GM23338 (cell line): ENCODE data around the gene TAC3. TPM values are rescaled to one million over a fixed set of nuclear protein-coding genes. Genes with fewer than 3 reads are reported as not detected.

Experiments used
- ATAC-seq: fragments of 200-7000 bp; cut with Tn5 transposase; 3 replicates; pipeline ENCODE4 v1.9.1; 2020
- DNase-seq: peaks from one replicate; pipeline ENCODE4 v3.0.0-alpha.2; 2015; ENCODE audit warnings: low spot score
- H2AFZ ChIP-seq: fragments of 200-600 bp; sonication (generic); 2 replicates; pipeline ENCODE4 v1.8.0; 2016; ENCODE audit warnings: antibody characterized with exemption, mild to moderate bottlenecking, moderate library complexity
- H3F3A ChIP-seq: fragments of 200-600 bp; sonication (generic); replicated peaks from 2 replicates; pipeline ENCODE4 v1.8.0; 2017; ENCODE audit warnings: antibody characterized with exemption, mixed run types, low read depth
- H3K27ac ChIP-seq: fragments of 200-600 bp; sonication (generic); 2 replicates; pipeline ENCODE4 v1.6.1; 2016; ENCODE audit warnings: low read depth
- H3K27me3 ChIP-seq: fragments of 200-600 bp; sonication (generic); 2 replicates; pipeline ENCODE4 v1.8.0; 2016; ENCODE audit warnings: mild to moderate bottlenecking, mixed run types, moderate library complexity; ENCODE audit not compliant: insufficient read depth
- H3K36me3 ChIP-seq: fragments of 200-600 bp; sonication (generic); 2 replicates; pipeline ENCODE4 v1.8.0; 2016; ENCODE audit warnings: mild to moderate bottlenecking; ENCODE audit not compliant: insufficient read depth
- H3K4me1 ChIP-seq: fragments of 200-600 bp; sonication (generic); 2 replicates; pipeline ENCODE4 v1.8.0; 2016; ENCODE audit warnings: mild to moderate bottlenecking, moderate library complexity; ENCODE audit not compliant: insufficient read depth
- H3K4me2 ChIP-seq: fragments of 200-600 bp; sonication (generic); 2 replicates; pipeline ENCODE4 v1.7.1; 2017; ENCODE audit warnings: mixed run types
- H3K4me3 ChIP-seq: fragments of 200-600 bp; sonication (generic); 2 replicates; pipeline ENCODE4 v1.6.1; 2016; ENCODE audit warnings: mixed run types
- H3K79me2 ChIP-seq: fragments of 200-600 bp; sonication (generic); replicated peaks from 2 replicates; pipeline ENCODE4 v1.8.0; 2017; ENCODE audit warnings: mild to moderate bottlenecking; ENCODE audit not compliant: insufficient read depth
- H3K9me2 ChIP-seq: fragments of 200-600 bp; sonication (generic); 2 replicates; pipeline ENCODE4 v1.8.0; 2017; ENCODE audit not compliant: insufficient read depth
- H4K20me1 ChIP-seq: fragments of 200-600 bp; sonication (generic); replicated peaks from 2 replicates; pipeline ENCODE4 v1.8.0; 2017; ENCODE audit warnings: mild to moderate bottlenecking; ENCODE audit not compliant: insufficient read depth
- H3K27ac Mint-ChIP-seq: 2 replicates; pipeline ENCODE4 v1.8.0; 2020; ENCODE audit warnings: inconsistent platforms, mild to moderate bottlenecking, moderate library complexity, mixed read lengths
- H3K27me3 Mint-ChIP-seq: 3 replicates; pipeline ENCODE4 v1.8.0; 2022; ENCODE audit warnings: low read depth, mild to moderate bottlenecking, moderate library complexity, mixed read lengths, inconsistent platforms; ENCODE audit not compliant: insufficient read depth, poor library complexity
- H3K36me3 Mint-ChIP-seq: 3 replicates; pipeline ENCODE4 v1.8.0; 2021; ENCODE audit warnings: low read depth, mild to moderate bottlenecking, inconsistent platforms, moderate library complexity, mixed read lengths
- H3K4me1 Mint-ChIP-seq: 3 replicates; pipeline ENCODE4 v1.8.0; 2020; ENCODE audit warnings: mild to moderate bottlenecking, inconsistent platforms, mixed read lengths
- H3K4me3 Mint-ChIP-seq: 3 replicates; pipeline ENCODE4 v1.8.0; 2021; ENCODE audit warnings: moderate library complexity, mild to moderate bottlenecking, inconsistent platforms, mixed read lengths
- H3K9me3 Mint-ChIP-seq: 3 replicates; pipeline ENCODE4 v1.8.0; 2020; ENCODE audit warnings: moderate library complexity, mild to moderate bottlenecking, inconsistent platforms, mixed read lengths
- CREB1 ChIP-seq: fragments of 250-450 bp; sonication (Bioruptor Pico); IDR thresholded peaks from 2 replicates; pipeline ENCODE4 v1.5.0; 2020; ENCODE audit warnings: low read depth, mild to moderate bottlenecking, moderate library complexity
- EZH2 ChIP-seq: fragments of 200-600 bp; sonication (generic); IDR thresholded peaks from one replicate; pipeline ENCODE4 v1.8.0; 2017; ENCODE audit warnings: antibody characterized with exemption, mild to moderate bottlenecking, low read depth; ENCODE audit not compliant: unreplicated experiment
- EZH2phosphoT487 ChIP-seq: fragments of 200-600 bp; sonication (generic); IDR thresholded peaks from one replicate; pipeline ENCODE4 v1.8.1; 2018; ENCODE audit warnings: antibody characterized with exemption; ENCODE audit not compliant: unreplicated experiment
- JUNB ChIP-seq: IDR thresholded peaks from one replicate; pipeline ENCODE4 v1.6.1; 2016; ENCODE audit warnings: antibody characterized with exemption; ENCODE audit not compliant: unreplicated experiment
- NANOG ChIP-seq: IDR thresholded peaks from 2 replicates; pipeline ENCODE4 v1.6.1; 2016; ENCODE audit warnings: antibody characterized with exemption, borderline replicate concordance
- POLR2AphosphoS5 ChIP-seq: IDR thresholded peaks from 2 replicates; pipeline ENCODE4 v1.6.1; 2016; ENCODE audit warnings: antibody characterized with exemption, low read depth
- REST ChIP-seq: IDR thresholded peaks from one replicate; pipeline ENCODE4 v1.6.1; 2018; ENCODE audit warnings: antibody characterized with exemption; ENCODE audit not compliant: unreplicated experiment
- STAT1 ChIP-seq: IDR thresholded peaks from one replicate; pipeline ENCODE4 v1.6.1; 2016; ENCODE audit warnings: antibody characterized with exemption; ENCODE audit not compliant: unreplicated experiment
- ZNF114 ChIP-seq: fragments of 250-450 bp; sonication (Bioruptor Pico); IDR thresholded peaks from 2 replicates; pipeline ENCODE4 v1.5.0; 2020; ENCODE audit warnings: mild to moderate bottlenecking, moderate library complexity
- ZNF331 ChIP-seq: fragments of 250-450 bp; sonication (Bioruptor Pico); IDR thresholded peaks from 2 replicates; pipeline ENCODE4 v1.5.0; 2020; ENCODE audit warnings: low read depth, mild to moderate bottlenecking, moderate library complexity
- ZNF462 ChIP-seq: fragments of 250-450 bp; sonication (Bioruptor Pico); IDR thresholded peaks from 2 replicates; pipeline ENCODE4 v1.5.0; 2020; ENCODE audit warnings: mild to moderate bottlenecking, moderate library complexity
- polyA plus RNA-seq: library from polyadenylated mRNA; unstranded; fragments of >200 nt; fragmentation: Nextera tagmentation; extraction: Ambion mirVana; gene quantifications from 2 replicates; pipeline ENCODE4 v1.2.1, GENCODE V29; 2016
- total RNA-seq: library from RNA; depleted of rRNA; stranded (reverse); fragments of >200 nt; shearing (Covaris generic); gene quantifications from 2 replicates; pipeline ENCODE4 v1.2.3, GENCODE V29; 2014
- TF ChIP-seq, protein P1 (sequence below), 2 experiments: fragments of 200-600 bp in 1 of 2; sonication (generic) in 1 of 2; conservative IDR thresholded peaks; 2 replicates each; pipeline versions ENCODE4 v1.5.1 to v1.6.1; 2016 to 2017; ENCODE audit warnings: antibody characterized with exemption in 2 of 2, low read depth in 2 of 2, mild to moderate bottlenecking in 2 of 2, moderate library complexity in 1 of 2
- TF ChIP-seq, protein P2 (sequence below): IDR thresholded peaks from 2 replicates; pipeline ENCODE4 v1.6.1; 2016; ENCODE audit warnings: antibody characterized with exemption

Gene TAC3
- total and polyA plus RNA-seq, 2 experiments from 2014 or later, result 11.9 to 35.1 TPM

DNA sequence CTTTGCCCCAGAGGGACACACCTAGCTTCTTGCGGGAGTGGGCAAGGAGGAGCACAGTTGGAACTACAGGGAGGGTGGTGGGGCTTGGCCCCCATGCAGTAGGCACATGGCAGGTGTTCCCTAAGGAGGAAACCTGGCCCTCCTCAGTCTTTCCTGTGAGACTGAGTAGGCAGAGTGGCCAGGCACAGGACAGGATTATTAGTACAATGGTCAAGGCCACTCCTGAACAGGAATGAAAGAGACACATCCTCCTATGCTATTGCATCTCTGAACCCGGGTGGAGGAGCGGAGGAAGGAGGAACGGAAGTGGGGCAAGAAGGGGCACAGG lies 32.8 kb upstream of the TAC3 start:
- H3K27me3 Mint-ChIP-seq, result no peaks in the 10 kb centered on the region
- peaks cover 2% of the 10 kb centered on the region; the same call in 1 of the 3 replicates for H3K4me1 Mint-ChIP-seq
- TF ChIP-seq NANOG, result no peak
- TF ChIP-seq, protein P1, sequence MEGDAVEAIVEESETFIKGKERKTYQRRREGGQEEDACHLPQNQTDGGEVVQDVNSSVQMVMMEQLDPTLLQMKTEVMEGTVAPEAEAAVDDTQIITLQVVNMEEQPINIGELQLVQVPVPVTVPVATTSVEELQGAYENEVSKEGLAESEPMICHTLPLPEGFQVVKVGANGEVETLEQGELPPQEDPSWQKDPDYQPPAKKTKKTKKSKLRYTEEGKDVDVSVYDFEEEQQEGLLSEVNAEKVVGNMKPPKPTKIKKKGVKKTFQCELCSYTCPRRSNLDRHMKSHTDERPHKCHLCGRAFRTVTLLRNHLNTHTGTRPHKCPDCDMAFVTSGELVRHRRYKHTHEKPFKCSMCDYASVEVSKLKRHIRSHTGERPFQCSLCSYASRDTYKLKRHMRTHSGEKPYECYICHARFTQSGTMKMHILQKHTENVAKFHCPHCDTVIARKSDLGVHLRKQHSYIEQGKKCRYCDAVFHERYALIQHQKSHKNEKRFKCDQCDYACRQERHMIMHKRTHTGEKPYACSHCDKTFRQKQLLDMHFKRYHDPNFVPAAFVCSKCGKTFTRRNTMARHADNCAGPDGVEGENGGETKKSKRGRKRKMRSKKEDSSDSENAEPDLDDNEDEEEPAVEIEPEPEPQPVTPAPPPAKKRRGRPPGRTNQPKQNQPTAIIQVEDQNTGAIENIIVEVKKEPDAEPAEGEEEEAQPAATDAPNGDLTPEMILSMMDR (conservative IDR thresholded peaks at IDR 0.05; ENCODE audit: low read depth in 2 of 2), result no peak
- no peak for TF ChIP-seq STAT1
- no peak for TF ChIP-seq REST
- no peak for TF ChIP-seq EZH2
- TF ChIP-seq JUNB, result no peak
- TF ChIP-seq POLR2AphosphoS5, result no peak
- TF ChIP-seq CREB1 (CRISPR knock-in tag), result no peak
- no peak for TF ChIP-seq ZNF462 (CRISPR knock-in tag)
- TF ChIP-seq ZNF331 (CRISPR knock-in tag), result no peak
- TF ChIP-seq ZNF114, result no peak
- TF ChIP-seq EZH2phosphoT487, result no peak
- TF ChIP-seq, protein P2, sequence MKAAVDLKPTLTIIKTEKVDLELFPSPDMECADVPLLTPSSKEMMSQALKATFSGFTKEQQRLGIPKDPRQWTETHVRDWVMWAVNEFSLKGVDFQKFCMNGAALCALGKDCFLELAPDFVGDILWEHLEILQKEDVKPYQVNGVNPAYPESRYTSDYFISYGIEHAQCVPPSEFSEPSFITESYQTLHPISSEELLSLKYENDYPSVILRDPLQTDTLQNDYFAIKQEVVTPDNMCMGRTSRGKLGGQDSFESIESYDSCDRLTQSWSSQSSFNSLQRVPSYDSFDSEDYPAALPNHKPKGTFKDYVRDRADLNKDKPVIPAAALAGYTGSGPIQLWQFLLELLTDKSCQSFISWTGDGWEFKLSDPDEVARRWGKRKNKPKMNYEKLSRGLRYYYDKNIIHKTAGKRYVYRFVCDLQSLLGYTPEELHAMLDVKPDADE, result no peak
- Histone ChIP-seq H3K4me1 (no peaks in the 10 kb centered on the region), H3K4me3 (no peak overlapping the region), H3K27ac (no peak overlapping the region), H3F3A (0 out of 2 replicates have a peak, but pooled peaks cover 2% of the 10 kb centered on the region), H3K4me2 (no peak overlapping the region), H3K9me2 (no peaks in the 10 kb centered on the region; the same call in 1 of the 2 replicates), H2AFZ (no peak overlapping the region), H3K27me3 (no peaks in the 10 kb centered on the region), H3K36me3 (no peaks in the 10 kb centered on the region), H3K79me2 (no peaks in the 10 kb centered on the region), H4K20me1 (no peaks in the 10 kb centered on the region)
- ATAC-seq (no peak), DNase-seq (no peak)
- no peaks in the 10 kb centered on the region for H3K9me3 Mint-ChIP-seq
- H3K36me3 Mint-ChIP-seq, result peaks cover 6% of the 10 kb centered on the region; the same call in 2 of the 3 replicates
- H3K4me3 Mint-ChIP-seq, result no peak overlapping the region
- no peak overlapping the region for H3K27ac Mint-ChIP-seq
